Left hindlimb (tissue), 1 donor: ENCODE measurements around the gene NHS.

ENCODE experiments used
- DNase-seq: peaks from one replicate; pipeline ENCODE4 v3.0.0-alpha.2; 2018

NHS gene

DNA sequence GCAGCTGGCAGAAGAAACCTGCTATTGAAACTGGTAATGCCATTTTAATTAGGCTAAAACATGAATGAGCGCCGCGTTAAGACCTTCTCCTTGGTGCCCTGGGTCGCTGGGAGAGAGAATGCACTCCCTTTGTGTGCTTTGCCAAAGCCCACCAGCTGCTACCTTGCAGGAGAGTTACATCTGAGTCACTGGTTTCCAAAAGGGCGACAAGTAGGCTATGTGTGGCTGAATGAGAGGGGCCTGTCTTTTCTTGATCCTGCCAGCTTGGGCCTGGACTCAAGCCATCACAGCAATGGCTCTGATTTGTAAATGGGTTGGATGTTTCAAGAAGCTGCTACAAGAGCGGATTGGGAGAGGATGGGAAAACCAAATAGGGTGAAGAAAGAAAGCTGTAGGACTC, 81.5 kb downstream of the NHS start:
- no peak for DNase-seq

GRCh38 chrX:17459008-17459611, 84.1 kb downstream of the NHS start:
- DNase-seq: peak; percentile 76

DNA sequence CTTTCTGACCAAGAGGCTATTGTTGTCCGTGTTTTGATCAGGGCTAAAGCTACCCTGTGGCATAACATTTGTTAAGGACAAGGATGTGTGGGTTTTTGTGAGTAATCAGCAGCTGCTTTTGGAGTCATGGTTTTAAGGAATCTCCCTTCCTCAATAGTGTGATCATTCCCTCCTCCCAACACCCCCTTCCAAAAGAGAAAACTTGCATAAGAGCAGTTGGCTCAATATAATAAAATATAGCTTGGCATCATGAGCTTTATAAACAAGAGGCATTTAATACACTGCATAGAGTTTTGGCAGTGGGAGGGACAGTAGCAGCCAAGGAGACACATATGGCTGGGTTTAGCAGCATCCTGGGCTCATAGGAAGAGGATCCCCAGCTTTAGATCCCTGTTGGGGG, 84.7 kb downstream of the NHS start:
- DNase-seq: no peak

DNA sequence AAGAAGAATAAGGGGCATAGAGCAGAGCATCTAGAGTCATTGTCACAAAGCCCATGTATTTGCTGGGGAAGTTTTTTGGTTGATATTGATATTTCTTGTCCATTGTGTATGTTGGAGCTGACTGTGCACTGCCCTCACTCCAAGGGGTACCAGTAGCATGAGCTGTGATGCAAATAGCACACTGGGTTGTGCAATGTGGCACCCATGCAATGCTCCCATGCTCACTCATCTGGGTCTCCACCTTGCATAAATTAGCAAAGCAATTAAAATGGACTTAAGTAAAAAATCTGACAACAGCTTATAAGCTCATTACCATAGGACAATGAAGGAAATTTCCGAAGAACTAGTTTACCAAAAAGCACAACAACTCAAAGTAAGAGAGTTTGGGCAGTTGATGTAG, 87.9 kb downstream of the NHS start:
- no peak for DNase-seq

DNA sequence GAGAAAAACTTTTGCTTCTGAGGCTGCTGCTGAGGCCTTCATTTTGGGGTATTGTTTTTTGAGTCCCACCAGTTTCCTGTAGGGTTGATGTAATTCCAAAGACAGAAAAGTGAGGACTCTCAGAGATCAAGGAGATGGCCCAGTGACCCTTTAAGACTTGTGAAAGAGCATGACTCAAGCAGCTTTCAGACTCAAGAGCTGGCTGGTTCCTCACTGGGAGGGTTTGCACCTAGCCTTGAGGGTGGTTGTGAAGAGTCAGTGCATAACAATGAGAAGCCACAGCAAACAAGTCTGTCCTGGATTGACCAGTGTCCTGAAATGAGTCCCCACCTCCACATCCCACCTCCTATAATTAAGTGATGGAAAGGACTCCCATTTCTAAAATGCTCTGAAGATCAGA, 89.2 kb downstream of the NHS start:
- DNase-seq: no peak

DNA sequence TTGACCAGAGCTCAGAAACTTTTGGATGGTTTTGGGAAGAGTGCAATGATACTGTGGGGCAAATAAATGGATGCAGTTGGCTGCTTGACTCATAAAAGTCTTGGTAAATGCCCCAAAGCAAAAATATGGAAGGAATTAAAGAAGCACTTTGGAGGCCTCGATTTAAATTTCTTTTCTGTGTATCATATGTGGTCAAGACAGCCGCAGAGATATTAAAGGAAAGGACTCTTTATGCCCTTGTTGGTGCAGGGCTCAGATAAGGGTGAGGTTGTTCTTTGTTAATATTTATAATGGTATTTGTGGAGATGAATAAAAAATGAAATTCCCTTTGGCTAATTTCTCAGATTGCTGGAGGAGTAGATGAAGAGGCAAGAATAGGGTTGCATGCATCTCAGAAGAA, 90.2 kb downstream of the NHS start:
- no peak for DNase-seq

- DNase-seq: no peak
Observed at GRCh38 chrX:17465802-17466201, 90.8 kb downstream of the NHS start.

DNA sequence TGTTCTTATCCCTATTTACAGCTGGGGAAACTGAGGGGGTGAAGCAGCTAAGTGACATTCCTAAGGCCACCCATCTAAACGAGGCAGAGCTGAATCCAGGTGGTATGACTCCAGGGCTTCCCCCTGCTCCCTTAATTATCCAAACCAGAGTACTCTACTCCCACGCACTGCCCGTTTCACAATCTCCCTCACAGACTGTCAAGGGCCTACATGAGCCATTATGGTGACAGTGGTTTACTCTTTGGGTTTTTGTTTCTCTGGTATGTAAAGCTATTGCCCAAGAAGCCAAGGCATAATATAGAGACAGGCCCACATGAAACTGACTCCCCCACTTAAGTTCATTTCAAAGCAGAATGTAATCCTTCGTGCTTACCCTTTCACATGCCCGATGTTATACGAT, 95.1 kb downstream of the NHS start:
- no peak for DNase-seq

DNA sequence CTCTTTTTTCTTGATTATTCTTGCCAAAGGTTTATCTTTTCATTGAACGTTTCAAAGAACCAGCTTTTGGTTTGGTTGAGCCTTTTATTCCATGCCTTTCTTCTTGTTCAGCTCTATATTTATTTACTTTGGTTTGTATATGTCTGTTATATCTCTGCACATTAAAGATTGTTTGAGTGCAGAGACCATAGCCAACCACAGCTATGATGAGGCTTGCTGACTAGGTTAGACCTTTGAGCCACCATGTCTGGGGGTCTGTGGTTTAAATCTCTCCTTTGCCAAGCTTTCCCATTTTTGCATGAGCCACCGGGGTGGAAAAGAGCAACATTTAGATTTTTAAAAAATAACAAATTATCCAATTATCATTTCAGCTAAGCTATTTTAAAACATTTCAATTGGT, 96.1 kb downstream of the NHS start:
- no peak for DNase-seq

- DNase-seq: no peak
Observed at GRCh38 chrX:17471861-17472260, 96.9 kb downstream of the NHS start.

DNA sequence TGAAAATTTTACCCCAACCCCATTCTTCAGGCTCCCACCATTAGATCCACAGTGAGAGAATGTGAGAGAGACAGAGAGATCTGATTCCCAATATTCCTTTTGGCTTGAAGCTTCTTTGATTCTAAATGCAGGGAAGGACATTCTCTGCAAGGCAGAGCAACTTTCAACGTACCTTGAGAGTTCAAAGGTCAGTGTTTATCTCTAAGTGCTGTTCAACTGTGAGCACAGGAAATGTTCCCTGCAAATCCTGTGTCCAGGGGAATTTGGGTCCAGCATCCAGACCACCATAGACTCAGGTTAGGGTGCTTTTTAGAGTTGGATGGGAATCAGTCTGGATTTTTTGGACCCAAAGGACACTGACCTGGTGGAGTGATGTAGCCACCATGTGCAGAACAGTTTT, 97.4 kb downstream of the NHS start:
- DNase-seq: no peak

DNA sequence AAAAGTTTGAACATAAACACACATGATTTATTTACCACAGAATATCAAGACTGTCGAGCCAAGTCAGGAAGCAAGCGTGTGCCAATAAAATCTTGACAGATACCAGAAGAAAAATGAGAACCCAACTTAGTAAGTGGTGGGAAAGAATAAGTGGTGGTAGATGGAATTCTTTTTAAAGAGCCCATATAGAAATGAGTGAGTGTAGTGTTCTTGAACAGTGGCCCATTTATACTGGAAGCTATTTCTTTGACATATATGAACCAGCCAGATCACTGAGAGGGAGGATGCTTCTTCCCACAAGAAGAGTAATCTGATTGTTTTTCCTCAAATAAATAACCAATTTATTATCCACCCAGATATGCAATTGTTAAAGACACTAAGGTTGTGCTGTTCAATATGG, 98.0 kb downstream of the NHS start:
- no peak for DNase-seq

DNA sequence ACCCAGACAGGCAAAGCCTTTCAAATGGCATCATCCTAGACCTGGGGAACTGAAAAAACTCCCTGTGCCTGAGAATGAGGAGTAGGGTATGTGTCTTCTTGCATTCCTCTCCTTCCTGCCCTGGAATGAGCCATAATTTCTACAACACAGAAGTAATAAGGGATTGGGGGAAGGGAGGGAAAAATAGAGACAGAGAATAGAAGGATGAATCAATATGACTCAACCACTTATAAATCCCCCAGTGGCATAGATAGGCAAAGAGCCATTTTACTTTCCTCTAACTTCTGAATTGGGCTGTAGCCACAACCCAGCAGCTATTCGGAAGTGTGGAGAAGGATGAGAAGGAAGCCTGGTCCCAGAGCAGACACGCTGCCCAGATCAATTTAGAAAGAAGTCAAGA, 99.9 kb downstream of the NHS start:
- no peak for DNase-seq

DNA sequence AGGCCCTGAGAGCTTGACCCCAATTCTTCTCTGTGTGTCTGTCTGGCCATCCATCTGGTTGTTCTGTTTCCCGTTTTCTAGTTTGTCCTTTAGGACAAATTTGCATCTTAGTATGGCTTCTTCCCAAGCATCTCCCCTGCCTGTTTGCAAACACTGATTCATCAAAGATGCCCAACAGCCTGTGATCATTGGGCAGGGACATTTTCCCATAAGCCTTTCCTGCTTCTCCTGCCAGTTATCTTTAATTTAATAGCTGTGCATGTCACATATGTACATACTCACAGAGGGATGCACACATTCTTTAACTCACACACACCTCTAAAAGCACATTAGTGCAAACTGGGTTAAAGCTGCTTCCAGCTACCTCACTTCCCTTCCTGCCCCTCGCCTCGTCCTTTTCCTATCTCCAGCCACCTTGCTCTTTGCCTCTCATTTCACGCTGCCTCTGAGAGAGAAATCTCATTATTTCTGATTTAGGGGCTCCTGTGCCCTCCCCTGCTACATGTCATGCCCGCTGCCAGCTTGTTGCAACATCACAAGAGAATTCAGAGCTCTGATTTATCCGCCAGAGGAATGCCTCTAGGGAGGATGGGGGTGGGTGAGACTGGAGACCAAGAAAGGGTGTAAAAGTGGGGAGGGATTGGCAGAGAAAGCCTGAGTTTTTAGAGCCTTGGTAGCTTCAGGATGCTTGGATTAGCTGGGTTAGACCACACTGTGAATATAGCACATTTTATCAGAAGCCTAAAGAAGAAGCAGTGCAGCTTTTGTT, 100.6 kb downstream of the NHS start:
- no peak for DNase-seq

DNA sequence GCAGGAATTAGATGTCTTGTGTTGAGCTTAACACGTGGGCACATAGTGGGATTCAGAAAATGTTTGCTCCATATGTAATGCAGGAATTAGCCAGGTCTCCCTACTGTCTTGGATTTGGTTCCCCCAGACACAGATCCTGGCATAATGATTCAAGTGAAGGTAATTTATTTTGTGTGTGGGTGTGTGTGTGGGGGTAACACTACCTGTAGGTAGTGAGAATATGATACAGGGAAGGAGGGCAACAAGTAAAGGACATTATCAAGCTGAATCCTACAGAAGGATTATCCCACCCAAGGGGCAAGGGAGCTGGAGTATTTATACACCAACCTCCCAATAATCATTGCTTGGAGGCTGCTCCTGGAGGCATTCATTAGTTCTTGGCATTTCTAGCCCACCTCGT, 101.4 kb downstream of the NHS start:
- no peak for DNase-seq

DNA sequence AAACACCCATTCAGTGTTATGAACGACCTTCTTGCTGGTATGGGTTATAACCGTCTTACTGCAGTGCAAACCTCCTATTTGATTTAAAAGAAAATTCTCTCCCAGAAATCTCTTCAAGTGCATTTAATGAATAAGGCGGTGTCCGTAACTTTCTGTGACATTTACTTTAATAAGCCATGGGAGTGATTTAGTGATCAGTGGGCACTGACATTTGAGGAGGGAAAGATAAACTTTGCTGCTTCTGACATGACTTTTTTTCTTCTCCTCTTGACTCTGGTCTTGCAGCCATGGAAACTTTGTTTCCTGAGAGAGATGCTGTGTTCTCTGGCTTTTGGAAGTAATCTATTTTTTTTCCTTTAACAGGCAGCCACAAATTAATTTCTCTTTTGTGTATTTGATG, 106.1 kb downstream of the NHS start:
- no peak for DNase-seq

GRCh38 chrX:17484592-17484991, 109.6 kb downstream of the NHS start:
- DNase-seq: no peak

GRCh38 chrX:17485391-17485790, 110.4 kb downstream of the NHS start:
- no peak for DNase-seq

DNA sequence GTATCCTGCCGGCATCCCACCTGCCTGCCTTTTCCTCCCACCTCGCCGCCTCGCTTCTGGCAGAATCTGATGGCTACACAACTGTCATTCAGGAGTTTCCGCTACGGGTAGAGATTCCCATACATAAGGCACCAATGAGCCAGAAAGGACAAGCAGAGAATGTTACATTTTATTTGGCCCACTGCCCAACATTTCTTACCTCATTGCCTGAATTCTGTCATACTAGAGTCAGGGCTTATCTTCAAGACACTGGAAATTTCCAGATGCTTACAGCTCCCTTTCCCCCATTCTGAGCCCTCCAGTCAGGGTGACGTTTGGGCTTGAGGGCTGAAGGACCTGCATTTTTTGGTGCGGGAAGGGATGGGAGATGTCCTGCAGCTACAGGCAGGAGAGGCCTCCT, 113.0 kb downstream of the NHS start:
- no peak for DNase-seq

DNA sequence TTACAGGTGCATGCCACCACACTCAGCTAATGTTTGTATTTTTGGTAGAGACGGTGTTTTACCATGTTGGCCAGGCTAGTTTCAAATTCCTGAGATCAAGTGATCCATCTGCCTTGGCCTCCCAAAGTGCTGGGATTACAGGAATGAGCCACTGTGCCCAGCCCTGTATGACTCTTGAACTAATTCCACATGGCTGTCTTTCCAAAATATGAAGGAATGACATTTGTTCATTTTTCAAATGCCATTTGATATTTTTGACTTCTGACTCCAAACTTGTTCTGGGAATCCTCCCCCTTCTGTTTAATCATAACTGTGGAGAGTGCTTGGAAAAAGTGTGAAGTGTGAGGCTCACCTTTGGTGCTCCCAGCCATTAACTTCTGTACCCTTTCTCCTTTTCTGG, 119.2 kb downstream of the NHS start:
- no peak for DNase-seq

- DNase-seq: no peak
Observed at GRCh38 chrX:17495052-17495451, 120.1 kb downstream of the NHS start.

- no peak for DNase-seq
Observed at GRCh38 chrX:17496407-17496806, 121.4 kb downstream of the NHS start.

DNA sequence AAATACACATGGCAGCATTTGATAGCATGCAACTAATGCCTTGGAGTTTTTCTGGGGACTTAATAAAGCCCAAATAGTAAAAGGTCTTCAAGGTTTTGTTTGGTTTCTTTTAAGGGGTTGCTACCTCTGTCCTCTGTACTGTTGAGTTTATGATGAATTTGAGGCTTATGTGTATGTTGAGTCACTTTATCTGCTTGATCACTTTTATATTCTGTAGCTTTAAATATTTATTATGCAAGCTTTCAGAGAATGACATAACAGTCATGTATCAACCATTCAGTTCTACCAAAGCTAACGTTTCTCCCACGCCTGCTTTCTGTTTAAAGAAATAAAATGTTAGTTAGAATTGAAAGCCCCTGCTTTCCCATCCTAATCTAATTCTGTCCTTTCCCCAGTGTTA, 122.2 kb downstream of the NHS start:
- no peak for DNase-seq

DNA sequence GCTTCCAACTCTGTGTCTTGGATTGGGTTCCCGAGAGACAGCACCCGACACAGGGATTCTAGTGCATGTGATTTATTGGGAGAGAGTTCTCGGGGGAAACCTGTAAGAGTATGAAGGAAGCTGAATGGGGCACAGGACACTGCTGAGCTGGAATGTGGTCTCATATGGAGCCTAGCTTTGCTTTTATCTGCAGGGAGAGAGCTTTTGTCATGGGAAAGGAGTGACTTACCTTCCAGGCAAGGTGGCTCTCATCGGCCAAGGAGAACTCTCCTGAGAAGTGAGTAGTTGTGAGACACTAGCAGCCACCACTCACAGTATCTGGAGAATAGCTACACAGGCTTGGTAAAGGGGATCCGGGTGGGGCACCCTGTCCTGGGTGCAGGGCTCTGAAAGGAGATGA, 124.5 kb downstream of the NHS start:
- no peak for DNase-seq

- no peak for DNase-seq
Observed at GRCh38 chrX:17500145-17500579, 125.2 kb downstream of the NHS start.
